LNCAP (cell line): Measurements from ENCODE around the gene FKBP6.

Experiments used
- CTCF ChIP-seq: fragments of 450-650 bp; IDR thresholded peaks from 2 replicates; pipeline ENCODE4 v1.5.1; 2017; ENCODE audit warnings: mild to moderate bottlenecking

FKBP6 gene

GRCh38 chr7:73354821-73355220 is 26.9 kb downstream of the FKBP6 start:
- no peak for TF ChIP-seq CTCF

- no peak for TF ChIP-seq CTCF
Measured at GRCh38 chr7:73356159-73356558, 28.2 kb downstream of the FKBP6 start.

GRCh38 chr7:73358590-73359275 is 30.8 kb downstream of the FKBP6 start:
- TF ChIP-seq CTCF, result no peak

- TF ChIP-seq CTCF, result no peak
Measured at GRCh38 chr7:73359306-73359705, 31.3 kb downstream of the FKBP6 start.

- TF ChIP-seq CTCF, result no peak
Measured at GRCh38 chr7:73359746-73360375, 31.9 kb downstream of the FKBP6 start.

GRCh38 chr7:73363225-73364005 is 35.5 kb downstream of the FKBP6 start:
- TF ChIP-seq CTCF, result no peak

- TF ChIP-seq CTCF, result no peak
Measured at GRCh38 chr7:73364006-73364728, 36.2 kb downstream of the FKBP6 start.
